Measurements from ENCODE around the gene PSMF1. TPM values are rescaled to one million over a fixed set of nuclear protein-coding genes. Genes with fewer than 3 reads are reported as not detected.
A peak's percentile ranks its signal among the peaks of the same experiment; 100 is the strongest.

PSMF1 gene
- total and polyA plus RNA-seq, 9 of the 15 experiments (the other 6 are each of a cell fraction or from before 2014, with no cell fraction given), result 8.5 to 192 (median 33.2) TPM

DNA sequence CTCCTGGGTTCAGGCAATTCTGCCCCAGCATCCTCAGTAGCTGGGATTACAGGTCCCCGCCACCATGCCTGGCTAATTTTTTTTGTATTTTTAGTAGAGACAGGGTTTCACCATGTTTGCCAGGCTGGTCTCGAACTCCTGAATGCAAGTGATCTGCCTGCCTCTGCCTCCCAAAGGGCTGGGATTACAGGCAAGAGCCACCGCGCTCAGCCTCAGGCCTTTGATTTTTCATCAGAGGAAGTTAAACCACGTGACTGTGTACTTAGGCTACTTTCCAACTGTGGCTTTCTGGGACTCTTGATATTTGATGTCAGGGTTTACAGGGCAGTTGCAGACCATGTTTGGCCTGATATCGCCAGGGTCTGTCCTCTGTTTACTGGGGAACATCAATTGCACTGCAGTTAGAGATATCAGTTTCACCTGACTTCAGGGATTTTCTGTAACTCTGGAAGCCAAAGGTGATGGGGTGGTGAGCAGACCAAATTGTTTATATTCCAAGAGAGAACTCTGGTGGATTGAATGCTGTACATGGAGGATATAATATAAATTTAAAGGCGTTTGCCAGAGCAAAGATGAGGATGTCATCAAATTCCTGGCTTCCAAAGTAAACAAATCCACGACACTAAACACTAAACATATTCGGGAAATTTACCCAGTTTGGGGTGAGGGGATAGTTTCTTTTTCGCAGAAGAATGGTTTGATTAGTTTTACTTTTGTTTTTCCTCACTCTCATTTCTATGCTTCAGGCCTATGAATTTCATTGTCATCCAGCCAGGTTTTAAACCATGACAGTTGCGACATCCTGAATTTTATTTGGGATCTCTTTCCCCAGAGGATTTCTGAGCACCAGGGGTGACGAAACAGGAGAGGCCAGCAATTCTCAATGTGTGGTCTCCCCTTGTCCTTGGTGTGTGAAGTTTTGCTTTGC, 4.2 kb downstream of the PSMF1 start (continued):
- TF ChIP-seq SAFB2 (IDR thresholded peaks at IDR 0.05; ENCODE audit: borderline replicate concordance, low read depth, low read length, severe bottlenecking), result no peak
- TF ChIP-seq ZNF408 (CRISPR knock-in tag; IDR thresholded peaks at IDR 0.05; ENCODE audit: low read depth), result no peak
- TF ChIP-seq KDM2B (CRISPR knock-in tag; IDR thresholded peaks at IDR 0.05), result no peak
- no peak for TF ChIP-seq NR2F6 (CRISPR knock-in tag; IDR thresholded peaks at IDR 0.05)
- TF ChIP-seq, protein P1, sequence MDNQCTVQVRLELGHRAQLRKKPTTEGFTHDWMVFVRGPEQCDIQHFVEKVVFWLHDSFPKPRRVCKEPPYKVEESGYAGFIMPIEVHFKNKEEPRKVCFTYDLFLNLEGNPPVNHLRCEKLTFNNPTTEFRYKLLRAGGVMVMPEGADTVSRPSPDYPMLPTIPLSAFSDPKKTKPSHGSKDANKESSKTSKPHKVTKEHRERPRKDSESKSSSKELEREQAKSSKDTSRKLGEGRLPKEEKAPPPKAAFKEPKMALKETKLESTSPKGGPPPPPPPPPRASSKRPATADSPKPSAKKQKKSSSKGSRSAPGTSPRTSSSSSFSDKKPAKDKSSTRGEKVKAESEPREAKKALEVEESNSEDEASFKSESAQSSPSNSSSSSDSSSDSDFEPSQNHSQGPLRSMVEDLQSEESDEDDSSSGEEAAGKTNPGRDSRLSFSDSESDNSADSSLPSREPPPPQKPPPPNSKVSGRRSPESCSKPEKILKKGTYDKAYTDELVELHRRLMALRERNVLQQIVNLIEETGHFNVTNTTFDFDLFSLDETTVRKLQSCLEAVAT (IDR thresholded peaks at IDR 0.05), result no peak
- no peak for TF ChIP-seq ZNF175 (CRISPR knock-in tag; IDR thresholded peaks at IDR 0.05; ENCODE audit: low read depth)
- TF ChIP-seq ZNF41 (CRISPR knock-in tag; conservative IDR thresholded peaks at IDR 0.05), result no peak
- TF ChIP-seq, protein P2, sequence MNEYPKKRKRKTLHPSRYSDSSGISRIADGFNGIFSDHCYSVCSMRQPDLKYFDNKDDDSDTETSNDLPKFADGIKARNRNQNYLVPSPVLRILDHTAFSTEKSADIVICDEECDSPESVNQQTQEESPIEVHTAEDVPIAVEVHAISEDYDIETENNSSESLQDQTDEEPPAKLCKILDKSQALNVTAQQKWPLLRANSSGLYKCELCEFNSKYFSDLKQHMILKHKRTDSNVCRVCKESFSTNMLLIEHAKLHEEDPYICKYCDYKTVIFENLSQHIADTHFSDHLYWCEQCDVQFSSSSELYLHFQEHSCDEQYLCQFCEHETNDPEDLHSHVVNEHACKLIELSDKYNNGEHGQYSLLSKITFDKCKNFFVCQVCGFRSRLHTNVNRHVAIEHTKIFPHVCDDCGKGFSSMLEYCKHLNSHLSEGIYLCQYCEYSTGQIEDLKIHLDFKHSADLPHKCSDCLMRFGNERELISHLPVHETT (CRISPR knock-in tag; conservative IDR thresholded peaks at IDR 0.05 in 1 of 2, IDR thresholded peaks at IDR 0.05 in 1 of 2), result no peak
- TF ChIP-seq, protein P3, sequence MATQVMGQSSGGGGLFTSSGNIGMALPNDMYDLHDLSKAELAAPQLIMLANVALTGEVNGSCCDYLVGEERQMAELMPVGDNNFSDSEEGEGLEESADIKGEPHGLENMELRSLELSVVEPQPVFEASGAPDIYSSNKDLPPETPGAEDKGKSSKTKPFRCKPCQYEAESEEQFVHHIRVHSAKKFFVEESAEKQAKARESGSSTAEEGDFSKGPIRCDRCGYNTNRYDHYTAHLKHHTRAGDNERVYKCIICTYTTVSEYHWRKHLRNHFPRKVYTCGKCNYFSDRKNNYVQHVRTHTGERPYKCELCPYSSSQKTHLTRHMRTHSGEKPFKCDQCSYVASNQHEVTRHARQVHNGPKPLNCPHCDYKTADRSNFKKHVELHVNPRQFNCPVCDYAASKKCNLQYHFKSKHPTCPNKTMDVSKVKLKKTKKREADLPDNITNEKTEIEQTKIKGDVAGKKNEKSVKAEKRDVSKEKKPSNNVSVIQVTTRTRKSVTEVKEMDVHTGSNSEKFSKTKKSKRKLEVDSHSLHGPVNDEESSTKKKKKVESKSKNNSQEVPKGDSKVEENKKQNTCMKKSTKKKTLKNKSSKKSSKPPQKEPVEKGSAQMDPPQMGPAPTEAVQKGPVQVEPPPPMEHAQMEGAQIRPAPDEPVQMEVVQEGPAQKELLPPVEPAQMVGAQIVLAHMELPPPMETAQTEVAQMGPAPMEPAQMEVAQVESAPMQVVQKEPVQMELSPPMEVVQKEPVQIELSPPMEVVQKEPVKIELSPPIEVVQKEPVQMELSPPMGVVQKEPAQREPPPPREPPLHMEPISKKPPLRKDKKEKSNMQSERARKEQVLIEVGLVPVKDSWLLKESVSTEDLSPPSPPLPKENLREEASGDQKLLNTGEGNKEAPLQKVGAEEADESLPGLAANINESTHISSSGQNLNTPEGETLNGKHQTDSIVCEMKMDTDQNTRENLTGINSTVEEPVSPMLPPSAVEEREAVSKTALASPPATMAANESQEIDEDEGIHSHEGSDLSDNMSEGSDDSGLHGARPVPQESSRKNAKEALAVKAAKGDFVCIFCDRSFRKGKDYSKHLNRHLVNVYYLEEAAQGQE (IDR thresholded peaks at IDR 0.05; ENCODE audit: borderline replicate concordance), result peak; percentile 42; the same call in 1 of the 2 replicates
- TF ChIP-seq, protein P3 (CRISPR knock-in tag; IDR thresholded peaks at IDR 0.05; ENCODE audit: low read depth), result no peak
- TF ChIP-seq DLX4 (CRISPR knock-in tag; IDR thresholded peaks at IDR 0.05), result no peak
- TF ChIP-seq ATF7 (IDR thresholded peaks at IDR 0.05), result 0 out of 2 replicates have a peak, but pooled peaks have one; percentile 12
- no peak for TF ChIP-seq SIN3B (IDR thresholded peaks at IDR 0.05; ENCODE audit: low read depth)
- no peak for TF ChIP-seq FOXK1 (CRISPR knock-in tag; IDR thresholded peaks at IDR 0.05; ENCODE audit: borderline replicate concordance)
- TF ChIP-seq NUFIP1 (IDR thresholded peaks at IDR 0.05; ENCODE audit: partially characterized antibody), result no peak
